ENCODE measurements around the gene PSD. TPM values are rescaled to one million over a fixed set of nuclear protein-coding genes. Genes with fewer than 3 reads are reported as not detected.

Gene PSD
- total RNA-seq, 1 donor: 0.18 TPM

DNA sequence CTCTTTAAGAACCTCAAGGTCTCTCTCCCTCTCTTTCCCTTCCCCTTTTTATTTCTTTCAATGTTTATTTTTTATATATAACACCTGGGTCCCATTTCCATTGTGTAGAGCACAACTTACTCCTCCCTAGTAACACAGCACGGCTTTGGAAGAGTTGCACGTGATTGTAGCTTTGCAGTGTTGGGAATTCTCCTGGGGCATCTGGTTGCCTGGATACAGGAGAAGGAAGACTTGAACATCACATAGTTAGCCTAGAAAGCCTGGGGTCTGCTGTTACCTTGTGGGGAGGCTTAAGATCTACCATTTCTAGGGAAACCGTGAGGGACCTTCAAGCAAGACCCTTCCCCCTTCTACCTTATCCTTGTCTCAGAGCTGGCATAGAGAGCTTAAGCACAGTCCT lies 64.1 kb downstream of the PSD start:
- TF ChIP-seq, protein P1, sequence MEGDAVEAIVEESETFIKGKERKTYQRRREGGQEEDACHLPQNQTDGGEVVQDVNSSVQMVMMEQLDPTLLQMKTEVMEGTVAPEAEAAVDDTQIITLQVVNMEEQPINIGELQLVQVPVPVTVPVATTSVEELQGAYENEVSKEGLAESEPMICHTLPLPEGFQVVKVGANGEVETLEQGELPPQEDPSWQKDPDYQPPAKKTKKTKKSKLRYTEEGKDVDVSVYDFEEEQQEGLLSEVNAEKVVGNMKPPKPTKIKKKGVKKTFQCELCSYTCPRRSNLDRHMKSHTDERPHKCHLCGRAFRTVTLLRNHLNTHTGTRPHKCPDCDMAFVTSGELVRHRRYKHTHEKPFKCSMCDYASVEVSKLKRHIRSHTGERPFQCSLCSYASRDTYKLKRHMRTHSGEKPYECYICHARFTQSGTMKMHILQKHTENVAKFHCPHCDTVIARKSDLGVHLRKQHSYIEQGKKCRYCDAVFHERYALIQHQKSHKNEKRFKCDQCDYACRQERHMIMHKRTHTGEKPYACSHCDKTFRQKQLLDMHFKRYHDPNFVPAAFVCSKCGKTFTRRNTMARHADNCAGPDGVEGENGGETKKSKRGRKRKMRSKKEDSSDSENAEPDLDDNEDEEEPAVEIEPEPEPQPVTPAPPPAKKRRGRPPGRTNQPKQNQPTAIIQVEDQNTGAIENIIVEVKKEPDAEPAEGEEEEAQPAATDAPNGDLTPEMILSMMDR (IDR thresholded peaks at IDR 0.05; ENCODE audit: insufficient read depth, low read length): no peak
- DNase-seq (ENCODE audit: low read depth): no peak
- no peak overlapping the region for H3K4me3 ChIP-seq (ENCODE audit: low read depth, low read length)

Small RNA genes lying within 50 kb of the gene (small RNA-seq; reads per million reads assigned to genes)
- gene MIR146B: 432 reads per million, percentile 99 among the genes with 10 or more reads in this experiment

Other genes starting within 250 kb of the PSD start
- gene ELOVL3, start 192.5 kb downstream of the PSD start, total RNA-seq (ENCODE audit: low replicate concordance): 0.09 TPM in 1 of 2 replicates, not detected in the other
- gene PITX3, start 177.3 kb downstream of the PSD start, total RNA-seq (ENCODE audit: low replicate concordance): not detected in 2 replicates
- 21.5 and 52.1 TPM in 2 replicates for gene GBF1, start 173.3 kb downstream of the PSD start, total RNA-seq (ENCODE audit: low replicate concordance)
- 9.0 and 16.2 TPM in 2 replicates for gene NFKB2, start 23.1 kb downstream of the PSD start, total RNA-seq (ENCODE audit: low replicate concordance)
- 5.2 and 39.6 TPM in 2 replicates for gene FBXL15, start 2.1 kb upstream of the PSD start, total RNA-seq (ENCODE audit: low replicate concordance)
- 40.9 and 61.4 TPM in 2 replicates for gene CUEDC2, start 13.8 kb upstream of the PSD start, total RNA-seq (ENCODE audit: low replicate concordance)
- gene C10orf95, start 32.8 kb upstream of the PSD start, total RNA-seq (ENCODE audit: low replicate concordance): not detected in 2 replicates
- gene ACTR1A, start 83.9 kb upstream of the PSD start, total RNA-seq (ENCODE audit: low replicate concordance): 103 and 105 TPM in 2 replicates
- gene SUFU, start 85.2 kb upstream of the PSD start, total RNA-seq (ENCODE audit: low replicate concordance): 3.3 and 4.8 TPM in 2 replicates
- gene TRIM8, start 225.7 kb upstream of the PSD start, total RNA-seq (ENCODE audit: low replicate concordance): 83.0 and 84.7 TPM in 2 replicates